Spinal cord (tissue), 10 donors: ENCODE data around the gene PAFAH2. TPM values are rescaled to one million over a fixed set of nuclear protein-coding genes. Genes with fewer than 3 reads are reported as not detected.
"Not testable (repeated sequence)": the region's sequence is repeated elsewhere in the genome, so short reads cannot be mapped to it uniquely, and the experiment has no call there.

Source experiments
- DNase-seq, 6 donors: peaks; one replicate each; pipeline versions ENCODE4 v3.0.0 to v3.0.0-alpha.2; 2013 to 2015; ENCODE audit warnings: low spot score in 6 of 6, low read depth in 4 of 6
- H3K27ac ChIP-seq: one replicate; pipeline ENCODE4 v1.5.1; 2013; ENCODE audit warnings: low read depth, low read length, control low read depth
- H3K27me3 ChIP-seq: one replicate; pipeline ENCODE4 v1.6.1; 2013; ENCODE audit warnings: low read length; ENCODE audit not compliant: control insufficient read depth, insufficient read depth
- H3K36me3 ChIP-seq: one replicate; pipeline ENCODE4 v1.6.1; 2013; ENCODE audit warnings: low read length; ENCODE audit not compliant: control insufficient read depth, insufficient read depth
- H3K4me1 ChIP-seq: one replicate; pipeline ENCODE4 v1.6.1; 2013; ENCODE audit warnings: low read length; ENCODE audit not compliant: control insufficient read depth, insufficient read depth
- H3K4me3 ChIP-seq: one replicate; pipeline ENCODE4 v1.5.1; 2013; ENCODE audit warnings: low read depth, low read length, control low read depth
- H3K9me3 ChIP-seq: one replicate; pipeline ENCODE4 v1.6.1; 2013; ENCODE audit warnings: low read length; ENCODE audit not compliant: control insufficient read depth, insufficient read depth
- WGBS: methylation state at CpG from one replicate; pipeline ENCODE4 v1.1.5; 2013; ENCODE audit warnings: missing lambda C conversion rate; ENCODE audit not compliant: insufficient coverage; 5-methylcytosine and 5-hydroxymethylcytosine counted together
- polyA plus RNA-seq, 2 donors: library from polyadenylated mRNA; unstranded; fragments of 120-200 nt; gene quantifications; one replicate each; pipeline ENCODE4 v1.2.1, GENCODE V29; 2013; ENCODE audit not compliant: insufficient read length in 2 of 2
- total RNA-seq, 2 donors: library from RNA; depleted of rRNA in 1 of 2; stranded (reverse); fragments of 120-200 nt in 1 of 2; fragments of >200 nt in 1 of 2; gene quantifications; one replicate each; pipeline versions ENCODE4 v1.2.3 to v1.2.4, GENCODE V29; 2013 to 2014
- donor health status: healthy.

Gene PAFAH2
- total and polyA plus RNA-seq, 4 donors: 6.6 to 11.1 (median 8.1) TPM

GRCh38 chr1:25989440-25990234 is 8.2 kb downstream of the PAFAH2 start:
- no peak overlapping the region for H3K27ac ChIP-seq
- H3K4me1 ChIP-seq: no peaks in the 10 kb centered on the region
- H3K36me3 ChIP-seq: peaks cover 13% of the 10 kb centered on the region
- no peak for DNase-seq
- H3K4me3 ChIP-seq: no peak overlapping the region
- WGBS: 91% methylated on average over 7 of the region's 11 CpGs
- H3K27me3 ChIP-seq: no peaks in the 10 kb centered on the region
- H3K9me3 ChIP-seq: no peaks in the 10 kb centered on the region

DNA sequence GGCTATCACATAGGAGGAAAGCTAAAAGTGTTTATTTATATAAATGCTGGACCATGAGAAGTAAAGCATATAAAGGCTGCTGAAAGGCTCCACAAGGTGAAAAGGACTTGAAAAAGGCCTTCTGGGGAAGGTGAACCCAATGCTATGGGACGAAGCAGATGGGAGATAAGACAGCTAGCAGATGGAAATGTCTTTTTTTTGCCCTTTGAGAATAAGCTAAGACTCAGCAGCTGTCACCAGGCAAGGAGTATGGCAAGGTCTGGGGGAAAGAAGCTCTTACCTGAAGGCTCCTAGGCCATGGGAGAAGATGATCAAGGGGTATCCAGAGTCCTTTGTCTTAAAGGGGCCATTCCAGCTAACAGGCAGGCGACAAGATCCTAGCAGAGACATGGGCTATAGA is 9.9 kb downstream of the PAFAH2 start:
- no peak for DNase-seq
- 100% methylated on average over 2 of the region's 2 CpGs for WGBS
- H3K9me3 ChIP-seq: no peaks in the 10 kb centered on the region
- H3K27ac ChIP-seq: no peak overlapping the region
- no peak overlapping the region for H3K4me3 ChIP-seq
- H3K27me3 ChIP-seq: no peaks in the 10 kb centered on the region
- H3K4me1 ChIP-seq: no peaks in the 10 kb centered on the region
- peaks cover 16% of the 10 kb centered on the region for H3K36me3 ChIP-seq

DNA sequence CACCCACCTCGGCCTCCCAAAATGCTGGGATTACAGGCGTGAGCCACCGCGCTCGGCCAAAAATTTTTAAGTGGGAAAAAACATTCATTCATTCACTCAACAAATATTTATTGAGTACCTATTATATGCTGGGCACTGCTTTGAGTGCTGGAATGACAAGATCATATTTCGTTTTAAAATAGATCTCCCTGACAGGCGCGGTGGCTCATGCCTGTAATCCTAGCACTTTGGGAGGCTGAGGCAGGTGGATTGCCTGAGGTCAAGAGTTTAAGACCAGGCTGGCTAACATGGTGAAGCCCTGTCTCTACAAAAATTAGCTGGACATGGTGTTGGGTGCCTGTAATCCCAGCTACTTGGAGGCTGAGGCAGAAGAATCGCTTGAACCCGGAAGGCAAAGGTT is 11.1 kb downstream of the PAFAH2 start:
- H3K27me3 ChIP-seq, H3K4me1 ChIP-seq, H3K9me3 ChIP-seq, DNase-seq, H3K27ac ChIP-seq, H3K4me3 ChIP-seq: not testable (repeated sequence)
- 98% methylated on average over 4 of the region's 10 CpGs for WGBS
- H3K36me3 ChIP-seq: peaks cover 27% of the 10 kb centered on the region

DNA sequence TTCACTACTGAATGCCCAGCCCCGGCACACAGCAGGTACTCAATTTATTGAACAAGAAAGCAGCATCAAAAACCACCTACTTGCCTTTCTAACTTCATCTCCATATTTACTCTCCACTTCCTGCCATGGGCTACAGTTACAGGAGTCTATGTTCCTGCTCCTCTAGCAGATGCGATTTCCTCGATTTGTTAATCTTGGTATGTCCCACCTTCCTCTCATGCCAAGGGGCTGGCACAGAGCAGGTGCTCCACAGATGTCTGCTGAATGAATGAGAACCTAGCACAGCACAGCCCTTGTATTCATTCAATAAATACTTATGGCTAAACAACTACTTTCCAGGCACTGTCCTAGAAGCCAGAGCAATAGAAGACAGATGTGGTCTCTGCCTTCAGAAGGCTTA is 12.2 kb downstream of the PAFAH2 start:
- Histone ChIP-seq H3K4me1 (no peaks in the 10 kb centered on the region), H3K4me3 (no peak overlapping the region), H3K9me3 (no peaks in the 10 kb centered on the region), H3K27me3 (no peaks in the 10 kb centered on the region), H3K27ac (no peak overlapping the region), H3K36me3 (peaks cover 30% of the 10 kb centered on the region)
- DNase-seq: peak in 1 of 6 donors; percentile 8
- WGBS: 96% methylated on average over 3 of the region's 3 CpGs

GRCh38 chr1:25985171-25985570 is 12.7 kb downstream of the PAFAH2 start:
- Histone ChIP-seq H3K9me3 (no peaks in the 10 kb centered on the region), H3K4me1 (no peaks in the 10 kb centered on the region), H3K36me3 (peaks cover 30% of the 10 kb centered on the region), H3K27ac (no peak overlapping the region), H3K27me3 (no peaks in the 10 kb centered on the region), H3K4me3 (no peak overlapping the region)
- no peak for DNase-seq
- WGBS: no CpG with 5 or more reads among the region's 1 CpG

- H3K27ac ChIP-seq: no peak overlapping the region
- no peak for DNase-seq
- no peak overlapping the region for H3K4me3 ChIP-seq
- WGBS: 100% methylated on average over 1 of the region's 7 CpGs
- no peaks in the 10 kb centered on the region for H3K9me3 ChIP-seq
- no peaks in the 10 kb centered on the region for H3K27me3 ChIP-seq
- H3K36me3 ChIP-seq: peaks cover 30% of the 10 kb centered on the region
- H3K4me1 ChIP-seq: no peaks in the 10 kb centered on the region
Observed at GRCh38 chr1:25979210-25979609, 18.7 kb downstream of the PAFAH2 start.

DNA sequence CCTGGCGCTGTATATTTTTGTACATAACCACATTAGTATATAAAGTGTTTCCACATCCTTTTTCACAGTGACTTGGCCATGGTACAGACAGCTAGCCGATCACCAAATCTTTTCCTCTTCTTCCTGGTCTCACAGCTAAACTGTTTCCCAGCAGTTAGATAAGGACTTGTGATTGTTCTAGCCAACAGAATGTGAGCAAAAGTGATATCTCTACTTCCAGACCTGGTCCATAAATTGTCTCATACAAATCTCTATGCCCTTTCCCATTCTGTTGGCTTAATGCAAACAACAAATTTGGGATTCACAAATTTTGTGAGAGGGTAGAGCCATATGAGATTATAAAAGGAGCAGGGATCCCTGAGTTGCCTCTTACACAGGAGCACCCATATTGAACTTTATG is 19.5 kb downstream of the PAFAH2 start:
- no peaks in the 10 kb centered on the region for H3K27me3 ChIP-seq
- no peaks in the 10 kb centered on the region for H3K4me1 ChIP-seq
- no peak overlapping the region for H3K27ac ChIP-seq
- no peaks in the 10 kb centered on the region for H3K9me3 ChIP-seq
- no peak for DNase-seq
- peaks cover 34% of the 10 kb centered on the region for H3K36me3 ChIP-seq
- H3K4me3 ChIP-seq: no peak overlapping the region
- WGBS: no CpG with 5 or more reads among the region's 2 CpGs

- H3K4me3 ChIP-seq: no peak overlapping the region
- no peaks in the 10 kb centered on the region for H3K4me1 ChIP-seq
- H3K27me3 ChIP-seq: no peaks in the 10 kb centered on the region
- H3K36me3 ChIP-seq: peaks cover 32% of the 10 kb centered on the region
- WGBS: 94% methylated on average over 4 of the region's 5 CpGs
- H3K27ac ChIP-seq: no peak overlapping the region
- no peaks in the 10 kb centered on the region for H3K9me3 ChIP-seq
- no peak for DNase-seq
Observed at GRCh38 chr1:25977801-25978200, 20.1 kb downstream of the PAFAH2 start.

DNA sequence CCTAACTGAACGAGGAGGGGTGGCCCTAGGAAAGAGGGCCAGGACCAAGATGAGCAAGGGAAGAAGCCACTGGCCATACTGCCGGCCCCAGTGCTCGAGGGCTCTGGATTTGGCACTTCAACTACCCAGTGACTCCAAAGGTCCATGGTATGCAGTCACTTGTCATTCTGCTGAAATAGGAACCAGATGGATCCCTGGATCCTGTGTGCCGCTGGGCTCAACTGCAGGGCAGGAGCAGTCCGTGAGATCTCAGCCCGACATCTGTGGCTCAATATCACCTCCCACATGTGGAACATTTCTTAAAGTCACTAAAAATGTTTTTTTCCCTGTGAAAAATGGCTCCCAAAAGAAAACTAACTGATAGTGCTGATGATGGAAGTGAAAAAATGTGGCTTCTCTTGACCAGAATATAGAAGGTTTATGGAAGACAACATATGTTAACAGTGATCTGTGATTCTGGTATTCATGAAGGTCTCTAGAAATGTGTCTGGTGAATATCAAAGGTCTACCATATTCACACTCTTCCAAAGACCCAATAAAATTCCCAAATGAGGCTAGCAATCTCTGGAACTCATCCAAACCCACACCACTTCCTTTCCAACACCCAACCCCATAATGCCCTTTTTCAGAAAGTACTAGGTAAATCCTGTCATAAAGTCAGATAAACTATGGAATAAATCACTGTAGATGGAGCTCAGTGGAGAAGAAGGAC is 24.1 kb downstream of the PAFAH2 start:
- no peak for DNase-seq
- peaks cover 26% of the 10 kb centered on the region for H3K36me3 ChIP-seq
- 96% methylated on average over 4 of the region's 6 CpGs for WGBS
- no peak overlapping the region for H3K27ac ChIP-seq
- H3K4me3 ChIP-seq: no peak overlapping the region
- H3K4me1 ChIP-seq: no peaks in the 10 kb centered on the region
- no peaks in the 10 kb centered on the region for H3K9me3 ChIP-seq
- no peaks in the 10 kb centered on the region for H3K27me3 ChIP-seq

- no peak for DNase-seq
- no peak overlapping the region for H3K27ac ChIP-seq
- no peak overlapping the region for H3K4me3 ChIP-seq
- H3K27me3 ChIP-seq: no peaks in the 10 kb centered on the region
- WGBS: no CpG with 5 or more reads among the region's 1 CpG
- H3K9me3 ChIP-seq: no peaks in the 10 kb centered on the region
- no peaks in the 10 kb centered on the region for H3K4me1 ChIP-seq
- H3K36me3 ChIP-seq: peaks cover 34% of the 10 kb centered on the region
Observed at GRCh38 chr1:25971811-25972180, 26.1 kb downstream of the PAFAH2 start.
